Putamen (tissue), 1 donor: ENCODE results near the gene NOXRED1.

Source experiments
- DNase-seq: peaks from one replicate; pipeline ENCODE4 v3.0.0-alpha.2; 2016; ENCODE audit warnings: low spot score

NOXRED1 gene

DNA sequence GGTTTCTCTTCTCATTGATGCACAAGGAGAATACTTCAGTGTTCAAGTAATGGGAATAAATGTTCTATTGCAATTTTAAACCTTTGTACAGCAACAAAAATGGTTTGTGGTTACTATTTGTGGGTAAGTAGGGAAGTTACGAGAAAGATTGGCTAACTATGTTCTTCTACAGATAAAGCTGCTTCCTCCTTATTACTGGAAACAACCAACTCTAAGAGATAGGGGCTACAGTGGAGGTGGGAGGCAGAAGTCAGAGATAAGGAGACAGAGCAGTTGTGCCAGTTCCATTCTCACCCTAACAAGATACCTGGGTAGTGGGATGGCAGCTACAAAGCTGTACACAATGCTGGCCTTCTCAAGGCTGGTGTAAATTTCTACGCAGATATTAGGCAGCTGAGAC lies 16.2 kb downstream of the NOXRED1 start:
- no peak for DNase-seq

DNA sequence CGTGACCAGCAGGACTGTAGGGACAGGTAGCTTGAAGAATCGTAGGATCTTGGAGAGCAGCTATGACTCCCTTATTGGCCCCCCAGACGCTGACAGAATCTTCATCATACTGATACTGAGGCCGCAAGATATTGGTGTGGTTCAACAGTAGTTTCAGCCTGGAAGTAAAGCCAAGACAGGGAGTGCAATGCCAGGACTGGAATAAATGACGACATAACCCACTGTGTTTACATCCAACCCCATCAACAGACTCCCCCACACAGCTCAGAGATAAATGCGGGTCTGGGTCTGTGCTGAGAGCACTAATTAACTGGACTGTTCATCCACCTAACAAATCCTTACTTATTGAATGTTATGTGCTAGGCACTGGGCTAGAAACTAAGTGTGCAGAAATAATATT lies 16.6 kb downstream of the NOXRED1 start:
- DNase-seq: no peak

DNA sequence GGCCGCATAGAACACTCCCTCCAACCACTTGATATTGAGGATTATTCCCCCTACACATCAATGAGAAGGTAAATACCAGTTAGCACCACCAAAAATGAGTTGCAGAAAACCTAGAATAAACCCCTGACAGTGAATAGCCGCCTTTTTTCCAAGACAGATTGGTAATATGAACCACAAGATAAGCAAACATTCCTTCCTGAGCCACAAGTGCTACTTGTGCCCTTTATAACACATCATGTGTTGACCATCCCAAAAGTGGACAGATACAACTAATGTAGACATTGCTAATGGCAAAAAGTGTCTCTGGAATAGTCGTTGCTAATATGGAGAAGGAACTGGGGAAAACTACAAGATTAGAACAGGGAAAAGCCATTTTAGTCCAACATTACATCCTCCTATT lies 17.2 kb downstream of the NOXRED1 start:
- no peak for DNase-seq

DNA sequence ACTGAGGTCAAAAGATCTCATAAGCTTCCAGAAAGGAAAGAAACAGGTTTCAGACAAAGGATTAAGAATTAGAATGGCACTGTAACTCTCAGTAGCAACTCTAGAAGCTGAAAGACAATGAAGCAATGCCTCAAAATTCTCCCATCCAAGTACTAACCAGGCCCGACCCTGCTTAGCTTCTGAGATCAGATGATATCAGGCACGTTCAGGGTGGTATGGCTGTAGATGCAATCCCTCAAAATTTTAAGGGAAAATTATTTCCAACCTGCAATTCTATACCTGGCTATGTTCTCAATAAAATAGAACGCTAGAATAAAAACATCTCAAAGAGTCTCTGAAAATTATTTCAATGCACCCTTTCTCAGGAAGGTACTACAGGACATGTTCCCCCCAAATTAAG lies 19.6 kb downstream of the NOXRED1 start:
- DNase-seq: no peak

DNA sequence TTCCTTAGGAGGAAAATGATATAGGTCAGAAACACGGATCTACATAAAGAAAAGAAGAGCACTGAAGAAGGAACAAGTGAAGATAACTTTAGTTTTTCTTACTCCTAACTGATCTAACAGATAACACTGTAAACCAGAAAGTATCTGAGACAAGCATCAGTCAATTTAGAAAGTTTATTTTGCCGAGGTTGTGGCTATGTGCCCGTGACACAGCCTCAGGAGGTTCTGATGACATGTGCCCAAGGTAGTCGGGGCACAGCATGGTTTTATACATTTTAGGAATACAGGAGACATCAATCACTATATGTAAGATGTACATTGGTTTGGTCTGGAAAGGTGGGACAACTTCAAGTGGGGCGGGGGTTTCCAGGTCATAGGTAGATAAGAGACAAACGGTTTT lies 23.1 kb downstream of the NOXRED1 start:
- DNase-seq: no peak

DNA sequence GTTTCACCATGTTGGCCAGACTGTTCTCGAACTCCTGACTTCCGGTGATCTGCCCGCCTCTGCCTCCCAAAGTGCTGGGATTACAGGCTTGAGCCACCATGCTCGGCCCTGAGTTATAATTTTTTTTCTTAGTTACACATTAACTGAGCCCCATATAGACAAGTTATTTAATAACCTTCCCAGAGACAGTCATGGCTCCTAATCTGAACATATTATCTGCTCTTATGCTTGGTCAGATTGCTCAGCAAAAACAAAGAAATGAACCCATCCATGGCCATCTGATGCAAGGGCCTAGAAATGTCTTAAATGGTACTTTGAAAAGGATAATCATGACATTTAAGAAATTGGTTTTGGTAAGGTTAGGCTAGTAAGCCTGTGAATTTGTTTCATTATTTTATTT lies 33.1 kb downstream of the NOXRED1 start:
- no peak for DNase-seq

DNA sequence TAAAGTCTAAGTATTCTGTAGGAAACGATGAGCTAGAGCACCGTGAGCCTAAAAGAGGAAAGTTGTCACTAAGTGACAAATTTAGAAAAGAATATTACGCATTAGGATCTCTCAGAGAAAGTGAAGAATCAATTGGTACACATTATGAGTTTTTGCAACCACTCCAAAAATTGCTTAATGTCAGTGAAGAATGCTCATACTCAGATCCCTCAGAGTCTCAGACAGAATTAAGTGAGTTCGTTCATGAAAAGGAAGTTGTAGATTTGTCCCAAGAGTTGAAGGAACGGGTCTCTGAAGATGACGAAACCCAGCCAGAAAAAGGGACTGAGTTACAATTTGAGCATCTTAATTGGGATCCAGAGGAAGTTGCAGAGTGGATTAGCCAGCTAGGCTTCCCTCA lies 44.6 kb downstream of the NOXRED1 start:
- DNase-seq: no peak

DNA sequence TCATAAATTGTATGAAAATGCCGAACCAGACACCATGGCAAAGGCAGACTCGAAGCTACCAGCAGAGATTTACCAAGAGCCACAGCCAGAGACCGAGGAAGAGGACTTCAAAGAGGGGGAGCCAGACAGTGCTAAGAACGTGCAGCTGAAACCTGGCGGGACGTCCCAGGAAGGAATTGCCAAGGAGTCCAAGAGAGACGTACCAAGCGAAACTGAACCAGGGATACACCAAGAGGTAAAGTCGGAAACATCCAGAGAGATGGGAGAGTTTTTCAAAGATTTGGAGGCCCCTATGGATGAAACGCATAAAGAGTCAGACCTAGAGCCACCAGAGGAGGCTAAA lies 45.9 kb downstream of the NOXRED1 start:
- DNase-seq: no peak

DNA sequence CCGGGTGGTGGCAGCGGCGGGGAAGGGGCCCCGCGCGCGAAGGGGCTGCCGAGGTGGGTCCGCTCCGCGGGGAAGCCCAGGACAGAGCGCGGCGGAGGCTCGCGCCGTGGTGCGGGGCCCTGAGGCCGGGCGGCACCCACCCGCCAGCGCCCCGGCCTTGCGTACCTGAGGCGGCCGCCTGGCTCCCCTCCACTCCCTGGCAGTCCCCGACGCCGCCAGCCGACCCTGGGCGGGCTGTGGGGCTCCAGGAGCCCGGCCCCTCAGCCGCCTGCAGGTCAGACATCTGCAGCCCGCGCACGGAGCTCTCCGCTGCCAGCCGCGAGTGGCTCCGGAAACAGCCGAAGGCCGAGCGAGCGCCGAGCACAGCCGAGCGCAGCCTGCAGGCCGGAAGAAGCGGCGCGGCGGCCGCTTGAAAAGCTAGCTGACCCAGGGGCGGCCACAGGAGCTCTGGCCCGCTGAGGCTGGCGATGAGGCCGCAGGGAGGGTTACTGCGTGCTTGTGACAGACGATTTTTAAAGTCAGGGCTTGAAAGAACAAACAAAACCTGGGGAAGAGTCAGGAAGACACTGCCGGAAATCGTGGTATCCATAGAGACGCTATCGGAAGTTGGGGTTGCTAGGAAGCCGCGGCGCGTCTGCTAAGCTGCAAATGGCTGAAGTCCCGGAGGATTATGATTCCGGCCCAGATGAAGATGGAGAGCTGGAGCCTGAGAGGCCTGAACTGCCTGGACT lies 46.4 kb downstream of the NOXRED1 start, which contains the start of the genes SAMD15 and TMED8:
Gene SAMD15, plus strand, starts transcription at position 609 of the 731 bp plus-strand sequence. Its CDS starts 40 bp downstream, at position 649.
Gene TMED8, minus strand, starts transcription at position 324 of the 731 bp plus-strand sequence. Its CDS starts 41 bp downstream, at position 283.
- peak; percentile 84 for DNase-seq

DNA sequence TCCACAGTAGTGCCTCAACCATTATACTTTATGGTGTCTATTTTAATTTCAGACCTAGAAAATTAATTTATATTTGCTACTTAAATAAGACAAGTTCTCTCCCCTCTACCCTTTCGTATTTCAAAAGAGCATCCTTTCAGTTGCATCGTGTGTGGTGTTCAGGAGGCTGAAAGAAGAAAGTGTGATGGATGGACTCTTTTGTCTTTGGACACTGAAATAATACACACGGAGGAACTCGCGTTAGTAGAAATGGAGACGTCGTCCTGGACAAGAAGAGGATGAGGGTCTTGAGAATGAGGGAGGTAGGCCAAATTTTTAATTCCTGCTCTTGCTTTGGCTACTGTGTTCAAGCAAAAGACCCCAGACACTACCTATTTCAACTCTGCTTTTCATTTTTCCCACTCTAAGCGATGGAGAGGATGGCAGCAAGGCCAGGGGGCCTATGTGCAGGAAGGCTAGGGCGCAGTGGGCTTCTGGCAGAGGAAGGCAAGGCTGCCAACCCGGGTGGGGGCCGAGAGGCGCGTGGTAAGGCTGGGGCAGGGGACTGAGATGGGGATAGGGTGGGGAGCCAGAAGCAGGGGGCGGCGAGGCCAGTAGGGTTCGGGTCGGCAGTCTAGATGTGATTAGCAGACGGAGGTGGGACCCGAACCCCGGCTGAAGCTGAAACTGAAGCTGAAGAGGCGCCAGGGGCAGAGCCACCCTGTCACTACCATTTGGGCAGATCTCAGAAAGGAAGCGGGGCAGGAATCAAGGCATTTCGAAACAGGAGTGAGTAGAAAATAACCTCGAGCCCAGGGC lies 47.2 kb downstream of the NOXRED1 start:
- no peak for DNase-seq

DNA sequence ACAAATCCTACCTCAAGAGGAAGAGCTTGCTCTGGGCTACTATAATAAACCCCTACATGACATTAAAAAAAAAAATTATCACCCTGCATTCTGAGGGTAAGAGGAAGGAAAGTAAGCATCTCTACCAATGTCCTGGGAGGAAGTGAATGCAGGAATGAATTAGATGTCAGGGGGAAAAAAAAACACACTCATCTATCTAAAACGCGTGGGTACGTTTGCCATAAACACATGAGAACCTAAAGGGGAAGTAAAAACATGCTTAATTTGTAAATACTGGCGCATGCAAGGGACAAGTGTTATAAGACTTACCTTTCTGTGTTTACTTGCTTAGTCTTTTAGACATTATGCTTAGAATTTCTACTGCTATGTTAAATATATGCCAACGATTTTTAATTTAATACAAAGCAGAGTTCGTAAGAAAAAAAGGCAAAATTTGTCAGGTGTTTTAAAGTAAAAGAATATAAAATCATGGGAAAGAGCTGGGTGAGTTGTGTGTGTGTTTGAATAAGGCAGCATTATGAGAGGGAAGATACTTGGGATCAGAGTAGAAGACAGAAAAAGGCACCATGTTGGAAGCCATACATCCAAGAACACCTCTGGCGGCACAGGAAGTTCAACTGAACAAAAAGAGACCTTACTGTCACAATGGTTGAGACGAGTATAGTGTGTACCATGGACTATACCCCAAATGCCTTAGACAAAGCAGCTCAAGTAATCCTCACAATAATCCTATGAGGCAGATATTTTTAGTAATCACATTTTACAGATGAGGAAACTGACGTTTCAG lies 48.0 kb downstream of the NOXRED1 start:
- DNase-seq: no peak

DNA sequence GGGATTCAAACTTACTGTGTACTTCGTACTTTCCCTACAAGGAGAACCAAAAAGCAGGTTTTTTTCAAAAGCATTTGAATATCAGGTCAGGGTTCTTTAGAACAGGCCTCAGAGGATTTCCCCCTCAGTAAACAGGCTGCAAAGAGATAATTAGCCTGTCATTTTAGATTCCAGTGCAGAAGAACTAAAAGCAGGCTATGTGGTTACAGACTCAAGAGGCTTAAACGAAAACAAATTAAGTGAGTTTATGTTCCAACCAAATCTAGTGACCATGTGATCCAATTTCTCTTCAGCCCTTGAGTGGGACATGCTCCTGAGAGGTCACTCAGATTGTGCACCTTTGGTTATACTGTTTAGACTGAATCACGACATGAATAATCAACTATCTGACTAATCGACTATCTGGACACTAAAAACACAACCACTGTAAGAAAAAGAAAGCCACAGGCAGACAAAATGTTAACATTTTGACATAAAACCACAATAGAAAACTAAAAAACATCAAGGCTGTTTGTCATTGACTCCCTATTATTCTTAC lies 51.0 kb downstream of the NOXRED1 start:
- no peak for DNase-seq

DNA sequence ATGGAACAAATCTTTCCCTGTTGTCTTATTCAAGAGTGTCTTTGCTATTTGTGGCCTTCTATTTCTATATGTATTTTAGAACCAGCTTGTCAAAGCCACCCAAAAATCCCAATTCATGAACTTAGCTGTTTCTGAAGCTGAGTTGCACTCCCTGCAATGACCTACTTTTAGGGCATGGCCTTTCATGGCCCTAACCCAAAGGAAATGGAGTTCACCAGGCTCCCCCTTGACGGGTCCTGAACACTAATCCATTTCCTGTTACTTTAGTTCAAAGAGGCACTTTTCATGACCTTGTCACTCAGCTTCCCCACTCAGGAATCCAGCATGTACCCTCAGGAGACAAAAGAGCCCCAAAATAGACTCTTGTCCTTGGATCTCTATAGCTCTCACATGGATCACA lies 54.0 kb downstream of the NOXRED1 start:
- no peak for DNase-seq

DNA sequence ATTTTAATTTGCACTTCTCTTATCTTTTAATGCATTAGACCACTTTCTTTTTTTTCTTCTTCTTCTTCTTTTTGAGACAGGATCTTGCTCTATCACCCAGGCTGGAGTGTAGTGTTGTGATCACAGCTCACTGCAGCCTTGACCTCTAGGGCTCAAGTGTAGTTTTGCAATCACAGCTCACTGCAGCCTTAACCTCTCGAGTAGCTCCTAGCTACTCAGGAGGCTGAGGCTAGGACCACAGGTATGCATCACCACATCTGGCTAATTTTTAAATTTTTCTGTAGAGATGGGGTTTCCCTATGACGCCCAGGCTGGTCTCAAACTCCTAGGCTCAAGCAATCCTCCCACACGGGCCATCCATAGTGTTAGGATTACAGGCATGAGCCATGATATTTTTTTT lies 59.2 kb downstream of the NOXRED1 start:
- no peak for DNase-seq

DNA sequence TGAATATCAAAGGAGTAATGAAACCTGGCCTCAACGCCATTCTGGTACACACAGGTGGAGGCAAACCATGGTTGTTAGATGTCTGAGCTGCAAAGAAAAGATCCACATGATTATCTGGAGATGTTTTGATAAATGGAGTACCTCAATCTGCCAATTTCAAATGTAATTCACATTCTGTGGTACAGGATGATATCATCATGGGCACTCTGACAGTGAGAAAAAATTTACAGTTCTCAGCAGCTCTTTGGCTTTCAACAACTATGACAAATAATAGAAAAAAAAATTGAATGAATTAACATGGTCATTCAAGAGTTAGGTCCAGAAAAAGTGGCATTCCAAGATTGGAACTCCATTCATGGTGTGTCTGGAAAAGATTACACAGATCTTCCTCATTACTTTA lies 63.7 kb downstream of the NOXRED1 start:
- DNase-seq: no peak

DNA sequence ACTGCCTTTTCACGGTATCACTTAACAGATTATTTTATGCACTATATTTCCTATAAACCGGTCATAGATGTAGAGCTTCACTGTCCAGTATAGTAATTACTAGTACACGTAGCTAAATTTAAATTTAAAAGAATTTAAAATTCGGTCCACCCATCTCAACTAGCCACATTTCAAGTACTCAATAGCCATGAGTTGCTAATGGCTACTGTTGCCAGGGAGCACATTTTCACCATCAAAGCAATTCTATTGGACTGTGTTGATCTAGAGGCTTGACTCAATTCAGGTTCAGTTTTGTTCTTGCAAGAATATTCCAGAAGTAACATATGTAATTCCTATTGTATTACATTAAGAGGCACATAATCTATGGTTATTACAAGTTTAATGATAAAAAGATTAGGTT lies 66.4 kb downstream of the NOXRED1 start:
- no peak for DNase-seq

DNA sequence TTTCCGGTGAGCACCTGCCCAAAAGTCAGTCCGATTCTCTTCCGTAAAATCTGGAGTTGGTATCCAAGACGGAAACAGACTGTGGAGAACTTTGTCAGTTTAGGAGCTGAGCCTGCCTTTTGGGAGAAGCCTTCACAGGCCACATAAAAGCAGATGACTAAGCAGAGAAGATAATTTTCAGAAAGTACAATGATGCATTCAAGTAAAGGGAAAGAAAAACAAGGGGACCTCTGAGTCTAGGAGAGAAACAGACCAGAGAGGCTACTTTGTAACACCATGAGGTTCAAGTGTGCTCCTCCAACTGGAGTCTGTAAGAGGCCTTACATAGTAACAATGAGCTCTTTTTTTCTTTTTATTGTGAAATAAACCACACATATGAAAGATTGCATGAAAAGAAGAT lies 67.5 kb downstream of the NOXRED1 start:
- DNase-seq: no peak

DNA sequence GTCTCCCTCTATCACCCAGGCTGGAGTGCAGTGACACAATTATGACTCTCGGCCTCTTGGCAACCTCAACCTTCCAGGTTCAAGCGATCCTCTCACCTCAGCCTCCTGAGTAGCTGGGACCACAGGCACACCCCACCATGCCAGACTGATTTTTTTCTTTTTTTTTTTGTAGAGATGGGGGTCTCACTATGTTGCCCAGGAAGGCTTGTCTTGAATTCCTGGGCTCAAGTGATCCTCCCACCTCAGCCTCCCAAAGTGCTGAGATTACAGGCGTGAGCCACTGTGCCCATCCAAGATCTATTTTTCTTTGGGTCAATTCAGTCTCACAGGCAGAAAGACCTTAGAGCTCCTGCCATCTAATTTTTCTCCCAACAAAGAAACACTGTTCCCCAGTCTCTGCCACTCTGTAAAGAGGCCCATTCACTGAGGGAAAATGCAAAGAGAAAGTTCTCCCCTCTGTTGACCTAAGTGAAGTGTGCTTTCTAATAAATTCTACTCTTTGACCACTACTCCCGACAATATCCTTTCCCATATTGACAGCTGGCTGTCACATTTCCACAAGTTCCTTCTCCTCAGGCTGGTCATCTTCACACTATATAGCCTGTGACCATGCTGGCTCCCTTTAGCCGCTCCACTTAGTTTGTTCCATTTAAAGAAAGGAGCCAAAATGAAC lies 69.7 kb downstream of the NOXRED1 start:
- peak; percentile 45 for DNase-seq

DNA sequence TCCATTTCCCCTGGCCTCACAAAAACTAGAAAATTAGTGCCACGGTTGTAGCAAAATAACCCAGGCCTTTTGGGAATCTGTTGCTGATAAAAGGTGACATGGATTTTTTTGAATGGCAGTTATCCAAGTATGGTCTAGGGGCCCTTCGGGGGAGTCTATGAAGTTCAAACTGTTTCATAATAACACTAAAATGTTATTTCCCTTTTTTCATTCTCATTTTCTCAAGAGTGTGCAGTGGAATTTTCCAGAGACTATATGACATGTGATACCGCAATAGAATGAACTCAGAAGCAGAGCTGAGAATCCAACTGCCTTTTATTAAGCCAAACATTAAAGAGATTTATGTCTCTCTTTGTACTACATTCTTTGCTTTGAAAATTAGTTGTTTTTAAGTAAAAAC lies 75.6 kb downstream of the NOXRED1 start:
- no peak for DNase-seq

DNA sequence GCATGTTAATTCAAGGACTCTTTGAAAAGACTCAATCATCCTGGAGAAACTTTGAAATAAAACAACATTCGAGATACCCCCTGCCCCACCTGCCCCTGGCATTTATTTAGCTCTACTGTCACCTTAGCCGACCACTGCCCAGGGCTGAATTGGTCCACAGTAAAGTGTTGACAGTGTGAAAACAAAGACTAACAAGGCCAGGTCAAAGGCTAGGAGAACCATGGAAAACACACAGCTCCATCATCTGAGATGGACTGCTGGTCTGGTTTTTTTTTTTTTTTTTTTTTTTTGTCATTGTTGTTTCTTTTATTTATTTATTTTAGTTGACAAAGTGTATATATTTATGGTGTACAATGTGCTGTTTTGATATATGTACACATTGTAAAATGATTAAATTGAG lies 76.8 kb downstream of the NOXRED1 start:
- no peak for DNase-seq

DNA sequence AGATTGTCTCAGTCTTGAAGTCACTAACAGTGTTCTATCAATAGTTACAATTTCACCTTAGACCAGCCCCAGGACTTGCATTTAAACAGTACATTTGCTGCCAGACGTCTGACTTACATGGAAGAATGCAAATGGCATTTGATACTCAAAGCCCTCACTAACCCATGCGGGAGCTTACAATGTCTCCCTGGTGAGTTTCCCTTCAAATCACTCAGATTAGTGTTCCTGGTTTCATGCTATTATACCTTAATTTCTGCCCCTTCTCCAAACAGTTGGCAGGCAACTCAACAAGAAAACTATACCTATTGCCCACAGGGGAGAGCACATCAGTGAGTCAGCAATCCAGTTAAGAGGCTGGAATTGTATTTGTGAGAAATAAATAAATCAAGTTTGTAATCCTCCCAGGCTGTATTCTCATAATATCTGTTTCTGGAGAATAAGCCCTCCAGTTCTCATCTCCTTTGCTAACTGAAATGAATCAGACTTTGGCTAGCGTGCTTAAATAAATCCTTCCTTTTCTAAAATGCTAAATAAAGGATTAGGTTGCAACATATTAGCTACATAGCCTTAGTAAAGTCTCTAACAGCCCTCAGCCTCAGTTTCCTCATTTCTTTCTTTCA lies 78.8 kb downstream of the NOXRED1 start:
- DNase-seq: no peak
